NCI-H187 (cell line): ENCODE results near the gene C16orf87.

ENCODE experiments used
- DNase-seq, 2 experiments: peaks; one replicate each; lab custom pipeline; 2025; lab: John Stamatoyannopoulos, UW

C16orf87 gene

GRCh38 chr16:46843898-46844642 is 13.1 kb upstream of the C16orf87 start:
- DNase-seq, result no peak

GRCh38 chr16:46842192-46842895 is 11.4 kb upstream of the C16orf87 start:
- no peak for DNase-seq

GRCh38 chr16:46839986-46840443 is 9.0 kb upstream of the C16orf87 start:
- peak in 1 of 2 experiments; percentile 27 for DNase-seq

GRCh38 chr16:46836534-46837530 is 5.9 kb upstream of the C16orf87 start:
- no peak for DNase-seq

GRCh38 chr16:46833460-46833800 is 2.5 kb upstream of the C16orf87 start:
- DNase-seq, result no peak

- DNase-seq, result no peak
Measured at GRCh38 chr16:46832757-46833459, 1.9 kb upstream of the C16orf87 start.

GRCh38 chr16:46830417-46830901 is 521 bp downstream of the C16orf87 start:
- DNase-seq, result no peak

GRCh38 chr16:46828943-46829342 is 2.0 kb downstream of the C16orf87 start:
- no peak for DNase-seq

GRCh38 chr16:46828292-46828691 is 2.7 kb downstream of the C16orf87 start:
- no peak for DNase-seq

- DNase-seq, result no peak
Measured at GRCh38 chr16:46826631-46827030, 4.3 kb downstream of the C16orf87 start.

- DNase-seq, result no peak
Measured at GRCh38 chr16:46822270-46822669, 8.7 kb downstream of the C16orf87 start.

- no peak for DNase-seq
Measured at GRCh38 chr16:46817961-46818360, 13.0 kb downstream of the C16orf87 start.

- DNase-seq, result no peak
Measured at GRCh38 chr16:46814790-46815189, 16.2 kb downstream of the C16orf87 start.

GRCh38 chr16:46813611-46814010 is 17.4 kb downstream of the C16orf87 start:
- no peak for DNase-seq

- DNase-seq, result no peak
Measured at GRCh38 chr16:46812781-46813540, 18.0 kb downstream of the C16orf87 start.

GRCh38 chr16:46811682-46812081 is 19.3 kb downstream of the C16orf87 start:
- no peak for DNase-seq

GRCh38 chr16:46808997-46809396 is 22.0 kb downstream of the C16orf87 start:
- no peak for DNase-seq

- DNase-seq, result no peak
Measured at GRCh38 chr16:46807336-46807735, 23.6 kb downstream of the C16orf87 start.

- no peak for DNase-seq
Measured at GRCh38 chr16:46803373-46803772, 27.6 kb downstream of the C16orf87 start.

- no peak for DNase-seq
Measured at GRCh38 chr16:46801428-46802049, 29.4 kb downstream of the C16orf87 start.
